SK-N-MC (cell line): Measurements from ENCODE around the gene KRTAP4-9.
A peak's percentile ranks its signal among the peaks of the same experiment; 100 is the strongest.
"Not testable (repeated sequence)": the region's sequence is repeated elsewhere in the genome, so short reads cannot be mapped to it uniquely, and the experiment has no call there.

Source experiments
- DNase-seq: peaks from one replicate; pipeline ENCODE4 v3.0.0-alpha.2; 2011; ENCODE audit warnings: low read depth, low spot score
- H3K27ac ChIP-seq: fragments of 200-600 bp; sonication (generic); 2 replicates; pipeline ENCODE4 v1.5.1; 2016; ENCODE audit warnings: mixed run types
- H3K36me3 ChIP-seq: fragments of 200-600 bp; sonication (generic); 2 replicates; pipeline ENCODE4 v1.6.1; 2017; ENCODE audit warnings: antibody characterized with exemption, low read length, mixed read lengths; ENCODE audit not compliant: insufficient read depth
- H3K4me3 ChIP-seq: fragments of 200-600 bp; sonication (generic); 2 replicates; pipeline ENCODE4 v1.5.1; 2016
- H3K9ac ChIP-seq: fragments of 200-600 bp; sonication (generic); 2 replicates; pipeline ENCODE4 v1.8.0; 2017; ENCODE audit warnings: mixed run types, mixed read lengths; ENCODE audit not compliant: insufficient read length
- H3K9me3 ChIP-seq: fragments of 200-600 bp; sonication (generic); 2 replicates; pipeline ENCODE4 v1.6.1; 2017; ENCODE audit warnings: low read depth, mild to moderate bottlenecking, antibody characterized with exemption, low read length, moderate library complexity, mixed read lengths
- EZH2 ChIP-seq: fragments of 200-600 bp; sonication (generic); IDR thresholded peaks from one replicate; pipeline ENCODE4 v1.6.1; 2017; ENCODE audit warnings: antibody characterized with exemption
- FOXP2 ChIP-seq: optimal IDR thresholded peaks from 2 replicates; pipeline ENCODE3; 2011; ENCODE audit warnings: mild to moderate bottlenecking, moderate library complexity; ENCODE audit not compliant: insufficient read depth; ENCODE audit errors: extremely low read length, control extremely low read depth
- POLR2AphosphoS5 ChIP-seq: IDR thresholded peaks from 2 replicates; pipeline ENCODE4 v1.6.1; 2012; ENCODE audit warnings: mild to moderate bottlenecking, low read depth, low read length, borderline replicate concordance

Gene KRTAP4-9

DNA sequence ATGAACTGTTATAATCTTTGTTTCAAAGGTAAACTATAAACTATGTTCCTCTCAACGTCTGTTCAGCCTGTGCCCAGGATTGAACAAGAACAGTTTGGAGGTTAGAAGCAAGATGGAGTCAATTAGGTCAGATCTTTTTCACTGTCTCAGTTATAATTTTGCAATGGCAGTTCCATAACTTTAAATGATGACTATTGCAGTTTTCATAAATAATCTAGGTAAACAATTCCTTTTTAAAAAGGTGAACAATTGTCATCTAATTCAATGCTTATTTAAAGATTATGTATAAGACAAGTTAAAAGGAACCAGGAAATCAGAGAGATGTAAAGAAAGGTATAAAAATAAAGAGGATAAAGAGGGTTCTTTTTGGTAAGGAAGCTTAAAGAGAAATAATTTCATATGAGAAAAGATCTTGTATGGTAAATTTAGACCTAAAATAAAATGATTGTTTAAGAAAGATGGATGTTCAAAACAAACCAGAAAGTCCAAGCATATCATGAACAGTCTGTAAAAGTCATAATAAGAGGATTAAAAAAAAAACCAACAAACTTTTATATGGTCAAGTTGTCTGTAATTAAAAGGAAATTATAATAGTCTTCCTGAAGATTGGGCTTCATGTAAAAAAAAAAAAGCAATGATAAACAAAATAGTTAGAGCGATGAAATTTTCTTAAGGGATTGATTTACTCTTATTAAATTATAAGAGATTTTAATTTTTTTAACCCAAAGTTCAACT is 6.1 kb downstream of the KRTAP4-9 start:
- Histone ChIP-seq H3K36me3 (peaks cover 5% of the 10 kb centered on the region; the same call in 1 of the 2 replicates), H3K9ac (no peak overlapping the region), H3K4me3 (no peak overlapping the region), H3K9me3 (peaks cover 10% of the 10 kb centered on the region; the same call in 1 of the 2 replicates), H3K27ac (no peak overlapping the region)
- TF ChIP-seq FOXP2 (no peak), POLR2AphosphoS5 (no peak), EZH2 (no peak)
- DNase-seq: no peak

DNA sequence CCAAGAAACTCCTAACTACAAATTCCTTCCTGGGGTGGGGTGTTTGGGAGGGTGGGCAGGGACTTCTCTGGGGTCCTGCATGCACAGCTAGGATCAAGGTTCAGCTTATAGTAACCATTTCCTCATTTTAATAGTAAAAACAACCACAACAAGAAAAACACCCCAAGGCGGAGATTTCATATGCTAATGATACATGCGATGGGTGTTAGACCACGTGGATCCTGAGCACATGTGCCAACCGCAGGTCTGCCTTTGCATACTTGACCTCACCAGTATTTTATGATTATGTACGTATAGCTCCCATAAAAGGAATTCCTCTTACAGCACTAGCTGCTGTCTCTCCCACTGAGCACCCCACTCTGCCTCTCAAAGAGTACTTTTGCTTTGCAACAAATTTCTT is 11.1 kb downstream of the KRTAP4-9 start:
- DNase-seq: peak; percentile 75
- no peak; the same call in 1 of the 2 replicates for TF ChIP-seq POLR2AphosphoS5
- no peak for TF ChIP-seq EZH2
- TF ChIP-seq FOXP2: no peak
- Histone ChIP-seq H3K9ac (peak overlapping the region; percentile 6), H3K27ac (peak overlapping the region; percentile 43; the same call in 1 of the 2 replicates), H3K9me3 (peaks cover 6% of the 10 kb centered on the region; the same call in 1 of the 2 replicates), H3K4me3 (peak overlapping the region; percentile 61), H3K36me3 (peaks cover under 1% of the 10 kb centered on the region; the same call in 1 of the 2 replicates)

DNA sequence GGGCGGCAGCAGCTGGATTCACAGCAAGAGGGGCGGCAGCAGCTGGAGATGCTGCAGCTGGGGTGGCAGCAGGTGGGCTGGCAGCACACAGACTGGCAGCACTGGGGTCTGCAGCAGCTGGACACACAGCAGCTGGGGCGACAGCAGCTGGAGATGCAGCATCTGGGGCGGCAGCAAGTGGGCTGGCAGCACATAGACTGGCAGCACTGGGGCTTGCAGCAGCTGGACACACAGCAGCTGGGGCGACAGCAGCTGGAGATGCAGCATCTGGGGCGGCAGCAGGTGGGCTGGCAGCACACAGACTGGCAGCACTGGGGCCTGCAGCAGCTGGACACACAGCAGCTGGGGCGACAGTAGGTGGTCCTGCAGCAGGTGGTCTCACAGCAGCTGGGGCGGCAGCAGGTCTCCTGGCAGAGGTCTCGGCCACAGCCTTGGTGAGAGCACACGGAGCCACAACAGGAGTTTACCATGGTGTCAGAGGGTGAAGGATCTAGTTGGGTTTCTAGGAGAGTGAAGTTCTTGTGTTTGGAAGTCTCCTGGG is 12.7 kb downstream of the KRTAP4-9 start, which contains the start of gene KRTAP4-11:
Gene KRTAP4-11, minus strand, starts transcription at position 528 of the 541 bp plus-strand sequence. Its CDS starts 58 bp downstream, at position 470.
- not testable (repeated sequence) for H3K9ac ChIP-seq, H3K36me3 ChIP-seq, H3K4me3 ChIP-seq, H3K27ac ChIP-seq, H3K9me3 ChIP-seq, DNase-seq

DNA sequence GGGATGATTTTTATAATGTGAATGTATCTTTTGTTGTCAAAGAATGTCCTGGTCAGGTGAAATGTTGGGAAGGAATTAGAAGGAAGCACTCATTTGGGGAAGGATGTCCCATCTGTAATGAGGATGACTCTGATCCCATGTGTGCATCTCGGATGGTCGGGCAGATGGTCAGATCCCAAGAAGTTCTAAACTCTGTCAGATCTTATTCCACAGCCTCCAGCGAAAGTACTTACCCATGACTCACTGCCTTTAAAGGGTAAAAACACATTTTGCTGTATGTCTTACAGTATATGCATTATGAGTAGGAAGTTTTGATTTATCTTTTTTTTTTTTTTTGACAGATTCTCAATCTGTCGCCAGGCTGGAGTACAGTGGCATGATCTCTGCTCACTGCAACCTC is 13.5 kb downstream of the KRTAP4-9 start:
- Histone ChIP-seq H3K4me3 (no peak overlapping the region), H3K27ac (no peak overlapping the region)
- no peak for DNase-seq

DNA sequence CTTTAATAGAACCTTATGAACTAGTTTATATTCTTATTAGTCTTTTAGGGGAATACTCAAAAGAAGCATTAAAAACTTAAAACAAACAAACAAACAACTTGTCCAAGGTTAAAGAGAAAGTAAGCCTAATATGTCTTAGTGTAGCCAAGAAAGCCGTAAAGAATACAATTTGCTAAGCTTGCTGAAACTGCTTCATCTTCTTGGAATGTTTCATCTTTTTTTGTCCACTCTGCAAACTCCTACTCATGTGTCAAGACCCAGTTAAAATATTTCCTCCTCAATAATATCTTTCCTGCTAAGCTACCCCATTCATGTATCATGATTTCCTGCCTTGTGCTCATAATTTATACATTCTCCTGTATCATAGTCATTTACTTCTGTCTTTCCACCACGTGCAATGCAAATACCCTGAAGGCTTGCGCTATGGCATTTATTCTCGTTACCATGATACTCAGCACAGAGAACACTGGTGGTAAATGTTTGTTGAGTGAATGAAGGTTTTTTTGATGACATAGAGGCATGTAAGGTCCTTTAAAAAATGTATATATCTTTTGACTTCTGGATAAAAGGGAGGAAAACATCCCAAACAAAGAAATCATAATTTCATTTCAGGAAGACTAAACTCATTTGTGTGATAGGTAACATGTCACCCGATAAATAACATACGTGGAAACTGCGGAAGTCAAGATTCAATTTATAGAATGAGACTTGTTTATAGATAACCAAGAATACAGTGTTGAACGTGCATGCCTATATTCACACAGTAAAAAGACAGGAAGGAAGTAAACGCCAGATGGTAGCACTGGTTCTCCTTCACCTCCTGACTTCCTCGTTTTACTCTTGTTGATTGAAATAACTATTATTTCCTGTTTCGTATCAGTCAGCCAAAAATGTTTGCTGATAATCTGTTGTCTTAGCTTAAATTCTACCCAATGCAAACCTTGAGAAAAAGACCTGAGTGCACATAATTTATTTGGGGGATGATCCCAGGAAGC is 14.8 kb downstream of the KRTAP4-9 start:
- Histone ChIP-seq H3K27ac (peak overlapping the region; percentile 91), H3K4me3 (peak overlapping the region; percentile 36; the same call in 1 of the 2 replicates)
- H3K9ac ChIP-seq, H3K9me3 ChIP-seq, H3K36me3 ChIP-seq: not testable (repeated sequence)
- DNase-seq: peak; percentile 86

More for the DNA sequence above, 13.5 kb downstream of the KRTAP4-9 start:
- TF ChIP-seq EZH2 (no peak), POLR2AphosphoS5 (no peak), FOXP2 (no peak)
- no peaks in the 10 kb centered on the region for H3K9me3 ChIP-seq
- H3K36me3 ChIP-seq: no peaks in the 10 kb centered on the region
- no peak overlapping the region for H3K9ac ChIP-seq

DNA sequence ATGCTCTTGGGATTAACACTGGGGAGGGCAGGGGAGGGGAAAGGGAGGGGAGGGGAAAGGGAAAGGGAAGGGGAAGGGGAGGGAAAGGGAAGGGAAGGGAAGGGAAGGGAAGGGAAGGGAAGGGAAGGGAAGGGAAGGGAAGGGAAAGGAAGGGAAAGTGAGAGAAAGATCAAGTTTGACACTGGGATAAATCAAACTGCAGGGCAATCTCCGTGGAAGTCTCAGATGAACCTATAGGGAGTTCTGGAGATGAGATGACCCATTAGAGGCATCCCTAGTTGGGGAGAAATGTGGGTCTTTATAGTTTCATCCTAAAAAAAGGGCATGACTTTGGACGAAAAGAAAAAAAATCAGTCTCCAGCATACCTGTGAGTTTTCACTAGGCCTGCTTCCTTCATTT is 16.6 kb downstream of the KRTAP4-9 start:
- H3K4me3 ChIP-seq: no peak overlapping the region
- DNase-seq: no peak
- no peak overlapping the region for H3K27ac ChIP-seq
- H3K9me3 ChIP-seq: peaks cover 3% of the 10 kb centered on the region; the same call in 1 of the 2 replicates
- H3K9ac ChIP-seq: no peak overlapping the region
- no peaks in the 10 kb centered on the region for H3K36me3 ChIP-seq
- TF ChIP-seq EZH2 (no peak), POLR2AphosphoS5 (no peak), FOXP2 (no peak)

DNA sequence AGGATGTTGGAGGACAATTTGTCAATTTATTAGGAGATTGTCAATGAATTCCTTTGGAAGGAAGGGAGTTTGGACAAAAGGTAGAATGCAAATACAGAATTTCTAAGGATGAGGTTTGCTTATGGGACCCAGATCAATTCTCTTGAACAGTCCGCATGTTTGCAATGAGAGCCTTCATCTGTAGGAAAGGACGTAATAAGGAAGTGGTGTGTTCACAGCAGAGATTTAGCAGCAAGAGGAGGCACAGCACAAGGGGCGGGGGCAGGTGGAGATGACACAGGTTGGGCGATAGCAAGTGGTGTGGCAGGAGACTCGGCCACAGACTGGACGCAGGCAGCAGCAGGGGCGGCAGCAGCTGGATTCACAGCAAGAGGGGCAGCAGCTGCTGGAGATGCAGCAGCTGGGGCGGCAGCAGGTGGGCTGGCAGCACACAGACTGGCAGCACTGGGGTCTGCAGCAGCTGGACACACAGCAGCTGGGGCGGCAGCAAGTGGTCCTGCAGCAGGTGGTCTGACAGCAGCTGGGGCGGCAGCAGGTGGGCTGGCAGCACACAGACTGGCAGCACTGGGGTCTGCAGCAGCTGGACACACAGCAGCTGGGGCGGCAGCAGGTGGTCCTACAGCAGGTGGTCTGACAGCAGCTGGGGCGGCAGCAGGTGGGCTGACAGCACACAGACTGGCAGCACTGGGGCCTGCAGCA is 18.3 kb downstream of the KRTAP4-9 start:
- not testable (repeated sequence) for H3K36me3 ChIP-seq, DNase-seq, H3K27ac ChIP-seq, H3K4me3 ChIP-seq, H3K9ac ChIP-seq, H3K9me3 ChIP-seq

DNA sequence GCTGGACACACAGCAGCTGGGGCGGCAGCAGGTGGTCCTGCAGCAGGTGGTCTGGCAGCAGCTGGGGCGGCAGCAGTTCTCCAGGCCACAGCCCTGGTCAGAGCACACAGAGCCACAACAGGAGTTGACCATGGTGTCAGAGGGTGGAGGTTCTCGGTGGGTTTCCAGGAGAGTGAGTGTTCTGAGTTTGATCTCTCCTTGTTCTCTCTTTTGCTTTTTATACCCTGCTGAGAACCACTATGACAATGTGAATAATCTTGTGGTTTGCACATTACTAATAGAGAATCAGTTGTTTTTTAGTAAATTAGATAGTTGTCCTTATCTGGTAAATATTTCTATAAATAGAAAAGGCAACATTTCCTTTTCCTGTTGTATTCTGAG is 18.8 kb downstream of the KRTAP4-9 start, which contains the start of gene KRTAP4-12:
Gene KRTAP4-12, minus strand, starts transcription at position 192 of the 381 bp plus-strand sequence. Its CDS starts 60 bp downstream, at position 132.
- H3K27ac ChIP-seq, H3K9ac ChIP-seq, H3K9me3 ChIP-seq, H3K36me3 ChIP-seq, DNase-seq, H3K4me3 ChIP-seq: not testable (repeated sequence)
